GM19023 (cell line): Measurements from ENCODE around the gene MIS18A.
"Not testable (repeated sequence)": the region's sequence is repeated elsewhere in the genome, so short reads cannot be mapped to it uniquely, and the experiment has no call there.

Experiments
- ATAC-seq: cut with Tn5 transposase; IDR thresholded peaks from one replicate; pipeline ENCODE4 v1.9.1; 2021; ENCODE audit warnings: mild to moderate bottlenecking, moderate library complexity; ENCODE audit not compliant: unreplicated experiment

The MIS18A gene

GRCh38 chr21:32278518-32279376, at the start of gene MIS18A:
Gene MIS18A, minus strand, starts transcription at chr21:32279049. Its CDS starts 35 bp downstream, at chr21:32279014.
- ATAC-seq, result peak; percentile 91

GRCh38 chr21:32328595-32328994, 49.7 kb upstream of the MIS18A start:
- no peak for ATAC-seq

- no peak for ATAC-seq
These were observed 46.9 kb upstream of the MIS18A start for GRCh38 chr21:32325706-32326105.

GRCh38 chr21:32322676-32323075, 43.8 kb upstream of the MIS18A start:
- ATAC-seq, result no peak

- no peak for ATAC-seq
These were observed 43.3 kb upstream of the MIS18A start for GRCh38 chr21:32322103-32322502.

- no peak for ATAC-seq
These were observed 42.6 kb upstream of the MIS18A start for GRCh38 chr21:32321480-32321879.

GRCh38 chr21:32320726-32321125, 41.9 kb upstream of the MIS18A start:
- ATAC-seq, result no peak

GRCh38 chr21:32320059-32320458, 41.2 kb upstream of the MIS18A start:
- ATAC-seq, result no peak

GRCh38 chr21:32319012-32319411, 40.2 kb upstream of the MIS18A start:
- ATAC-seq, result no peak

- no peak for ATAC-seq
These were observed 38.9 kb upstream of the MIS18A start for GRCh38 chr21:32317726-32318125.

GRCh38 chr21:32316361-32317215, 37.7 kb upstream of the MIS18A start:
- no peak for ATAC-seq

- no peak for ATAC-seq
These were observed 36.8 kb upstream of the MIS18A start for GRCh38 chr21:32315511-32316281.

- ATAC-seq, result no peak
These were observed 36.0 kb upstream of the MIS18A start for GRCh38 chr21:32314806-32315205.

GRCh38 chr21:32312976-32313375, 34.1 kb upstream of the MIS18A start:
- no peak for ATAC-seq

- no peak for ATAC-seq
These were observed 33.5 kb upstream of the MIS18A start for GRCh38 chr21:32312326-32312725.

- no peak for ATAC-seq
These were observed 32.8 kb upstream of the MIS18A start for GRCh38 chr21:32311621-32312020.

GRCh38 chr21:32310976-32311375, 32.1 kb upstream of the MIS18A start:
- not testable (repeated sequence) for ATAC-seq

GRCh38 chr21:32309906-32310460, 31.1 kb upstream of the MIS18A start:
- no peak for ATAC-seq

GRCh38 chr21:32308696-32309095, 29.8 kb upstream of the MIS18A start:
- ATAC-seq, result no peak

GRCh38 chr21:32307706-32308105, 28.9 kb upstream of the MIS18A start:
- ATAC-seq, result no peak
